ENCODE data around the gene RCOR1.

- no peak for TF ChIP-seq MAFK (IDR thresholded peaks at IDR 0.05; ENCODE audit: low read depth, low read length)
- TF ChIP-seq, protein P1, sequence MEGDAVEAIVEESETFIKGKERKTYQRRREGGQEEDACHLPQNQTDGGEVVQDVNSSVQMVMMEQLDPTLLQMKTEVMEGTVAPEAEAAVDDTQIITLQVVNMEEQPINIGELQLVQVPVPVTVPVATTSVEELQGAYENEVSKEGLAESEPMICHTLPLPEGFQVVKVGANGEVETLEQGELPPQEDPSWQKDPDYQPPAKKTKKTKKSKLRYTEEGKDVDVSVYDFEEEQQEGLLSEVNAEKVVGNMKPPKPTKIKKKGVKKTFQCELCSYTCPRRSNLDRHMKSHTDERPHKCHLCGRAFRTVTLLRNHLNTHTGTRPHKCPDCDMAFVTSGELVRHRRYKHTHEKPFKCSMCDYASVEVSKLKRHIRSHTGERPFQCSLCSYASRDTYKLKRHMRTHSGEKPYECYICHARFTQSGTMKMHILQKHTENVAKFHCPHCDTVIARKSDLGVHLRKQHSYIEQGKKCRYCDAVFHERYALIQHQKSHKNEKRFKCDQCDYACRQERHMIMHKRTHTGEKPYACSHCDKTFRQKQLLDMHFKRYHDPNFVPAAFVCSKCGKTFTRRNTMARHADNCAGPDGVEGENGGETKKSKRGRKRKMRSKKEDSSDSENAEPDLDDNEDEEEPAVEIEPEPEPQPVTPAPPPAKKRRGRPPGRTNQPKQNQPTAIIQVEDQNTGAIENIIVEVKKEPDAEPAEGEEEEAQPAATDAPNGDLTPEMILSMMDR (conservative IDR thresholded peaks at IDR 0.05; ENCODE audit: low read depth, low read length), result no peak
- no peak for TF ChIP-seq POLR2A (IDR thresholded peaks at IDR 0.05; ENCODE audit: low read depth, low read length)
- TF ChIP-seq, protein P2, sequence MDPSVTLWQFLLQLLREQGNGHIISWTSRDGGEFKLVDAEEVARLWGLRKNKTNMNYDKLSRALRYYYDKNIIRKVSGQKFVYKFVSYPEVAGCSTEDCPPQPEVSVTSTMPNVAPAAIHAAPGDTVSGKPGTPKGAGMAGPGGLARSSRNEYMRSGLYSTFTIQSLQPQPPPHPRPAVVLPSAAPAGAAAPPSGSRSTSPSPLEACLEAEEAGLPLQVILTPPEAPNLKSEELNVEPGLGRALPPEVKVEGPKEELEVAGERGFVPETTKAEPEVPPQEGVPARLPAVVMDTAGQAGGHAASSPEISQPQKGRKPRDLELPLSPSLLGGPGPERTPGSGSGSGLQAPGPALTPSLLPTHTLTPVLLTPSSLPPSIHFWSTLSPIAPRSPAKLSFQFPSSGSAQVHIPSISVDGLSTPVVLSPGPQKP (IDR thresholded peaks at IDR 0.05; ENCODE audit: borderline replicate concordance, low read depth, low read length), result no peak
- TF ChIP-seq, protein P3, sequence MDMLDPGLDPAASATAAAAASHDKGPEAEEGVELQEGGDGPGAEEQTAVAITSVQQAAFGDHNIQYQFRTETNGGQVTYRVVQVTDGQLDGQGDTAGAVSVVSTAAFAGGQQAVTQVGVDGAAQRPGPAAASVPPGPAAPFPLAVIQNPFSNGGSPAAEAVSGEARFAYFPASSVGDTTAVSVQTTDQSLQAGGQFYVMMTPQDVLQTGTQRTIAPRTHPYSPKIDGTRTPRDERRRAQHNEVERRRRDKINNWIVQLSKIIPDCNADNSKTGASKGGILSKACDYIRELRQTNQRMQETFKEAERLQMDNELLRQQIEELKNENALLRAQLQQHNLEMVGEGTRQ (IDR thresholded peaks at IDR 0.05; ENCODE audit: low read depth, low read length), result no peak
- TF ChIP-seq RAD21 (IDR thresholded peaks at IDR 0.05; ENCODE audit: low read length), result no peak
- TF ChIP-seq CHD1 (IDR thresholded peaks at IDR 0.05; ENCODE audit: low read depth, low read length), result no peak
- no peak for TF ChIP-seq RCOR1 (IDR thresholded peaks at IDR 0.05; ENCODE audit: insufficient replicate concordance, low read length)
- no peak for TF ChIP-seq SMC3 (IDR thresholded peaks at IDR 0.05; ENCODE audit: low read depth, low read length)
- no peak for TF ChIP-seq FOS (IDR thresholded peaks at IDR 0.05; ENCODE audit: low read depth, low read length)
- no peak for TF ChIP-seq BHLHE40 (IDR thresholded peaks at IDR 0.05; ENCODE audit: low read depth, low read length)
- TF ChIP-seq CEBPB (IDR thresholded peaks at IDR 0.05; ENCODE audit: low read depth, low read length), result no peak
- TF ChIP-seq MAZ (IDR thresholded peaks at IDR 0.05; ENCODE audit: borderline replicate concordance, low read depth, low read length), result no peak
Observed at GRCh38 chr14:102691763-102692162, 99.3 kb downstream of the RCOR1 start.
